GM23338 (cell line): ENCODE results near the gene TRIM71.

Experiments used
- CREB1 ChIP-seq: fragments of 250-450 bp; sonication (Bioruptor Pico); IDR thresholded peaks from 2 replicates; pipeline ENCODE4 v1.5.0; 2020; ENCODE audit warnings: low read depth, mild to moderate bottlenecking, moderate library complexity
- CTCF ChIP-seq, 2 experiments: fragments of 200-600 bp in 1 of 2; sonication (generic) in 1 of 2; conservative IDR thresholded peaks; 2 replicates each; pipeline versions ENCODE4 v1.5.1 to v1.6.1; 2016 to 2017; ENCODE audit warnings: antibody characterized with exemption in 2 of 2, low read depth in 2 of 2, mild to moderate bottlenecking in 2 of 2, moderate library complexity in 1 of 2
- ETS1 ChIP-seq: IDR thresholded peaks from 2 replicates; pipeline ENCODE4 v1.6.1; 2016; ENCODE audit warnings: antibody characterized with exemption
- EZH2phosphoT487 ChIP-seq: fragments of 200-600 bp; sonication (generic); IDR thresholded peaks from one replicate; pipeline ENCODE4 v1.8.1; 2018; ENCODE audit warnings: antibody characterized with exemption; ENCODE audit not compliant: unreplicated experiment

DNA sequence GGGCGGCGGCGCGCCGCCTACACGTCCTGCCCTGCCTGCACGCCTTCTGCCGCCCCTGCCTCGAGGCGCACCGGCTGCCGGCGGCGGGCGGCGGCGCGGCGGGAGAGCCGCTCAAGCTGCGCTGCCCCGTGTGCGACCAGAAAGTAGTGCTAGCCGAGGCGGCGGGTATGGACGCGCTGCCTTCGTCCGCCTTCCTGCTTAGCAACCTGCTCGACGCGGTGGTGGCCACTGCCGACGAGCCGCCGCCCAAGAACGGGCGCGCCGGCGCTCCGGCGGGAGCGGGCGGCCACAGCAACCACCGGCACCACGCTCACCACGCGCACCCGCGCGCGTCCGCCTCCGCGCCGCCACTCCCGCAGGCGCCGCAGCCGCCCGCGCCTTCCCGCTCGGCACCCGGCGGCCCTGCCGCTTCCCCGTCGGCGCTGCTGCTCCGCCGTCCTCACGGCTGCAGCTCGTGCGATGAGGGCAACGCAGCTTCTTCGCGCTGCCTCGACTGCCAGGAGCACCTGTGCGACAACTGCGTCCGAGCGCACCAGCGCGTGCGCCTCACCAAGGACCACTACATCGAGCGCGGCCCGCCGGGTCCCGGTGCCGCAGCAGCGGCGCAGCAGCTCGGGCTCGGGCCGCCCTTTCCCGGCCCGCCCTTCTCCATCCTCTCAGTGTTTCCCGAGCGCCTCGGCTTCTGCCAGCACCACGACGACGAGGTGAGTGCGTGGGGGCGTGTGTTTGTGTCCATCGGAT, 602 bp downstream of the TRIM71 start:
- TF ChIP-seq ETS1 (no peak), CTCF (conservative IDR thresholded peaks at IDR 0.05; ENCODE audit: low read depth in 2 of 2) (no peak), EZH2phosphoT487 (no peak), CREB1 (CRISPR knock-in tag) (no peak)
